ENCODE data around the gene LPCAT3.

LPCAT3 gene

GRCh38 chr12:6996040-6996441 lies 22.2 kb downstream of the LPCAT3 start:
- DNase-seq = no peak

- DNase-seq = no peak
Observed at GRCh38 chr12:6987956-6988553, 30.2 kb downstream of the LPCAT3 start.

GRCh38 chr12:6982532-6982931 lies 35.7 kb downstream of the LPCAT3 start:
- no peak for DNase-seq

- DNase-seq = no peak
Observed at GRCh38 chr12:6981152-6982052, 36.9 kb downstream of the LPCAT3 start.

DNA sequence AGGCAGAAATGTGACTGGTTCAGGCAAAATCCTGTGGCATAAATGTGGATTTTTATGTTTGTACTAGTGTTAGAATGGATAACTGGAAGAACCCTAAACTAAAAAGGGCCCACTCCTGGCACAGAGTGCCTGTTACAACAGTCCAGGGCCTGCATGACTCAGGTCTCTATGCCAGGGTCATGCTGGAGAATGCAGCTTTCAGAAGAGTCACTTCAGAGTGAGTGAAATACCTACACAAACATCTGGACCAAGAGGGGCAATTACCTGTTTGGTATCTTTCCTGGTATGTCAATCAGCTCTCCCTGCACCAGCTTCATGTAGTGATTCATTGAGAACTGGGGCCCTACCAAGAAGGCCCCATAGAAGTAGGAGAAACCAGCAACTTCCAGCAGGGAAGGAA lies 37.5 kb downstream of the LPCAT3 start:
- no peak for DNase-seq

- DNase-seq = no peak
Observed at GRCh38 chr12:6980075-6980474, 38.2 kb downstream of the LPCAT3 start.

- DNase-seq = no peak
Observed at GRCh38 chr12:6979453-6979852, 38.8 kb downstream of the LPCAT3 start.

- no peak for DNase-seq
Observed at GRCh38 chr12:6979021-6979420, 39.3 kb downstream of the LPCAT3 start.

DNA sequence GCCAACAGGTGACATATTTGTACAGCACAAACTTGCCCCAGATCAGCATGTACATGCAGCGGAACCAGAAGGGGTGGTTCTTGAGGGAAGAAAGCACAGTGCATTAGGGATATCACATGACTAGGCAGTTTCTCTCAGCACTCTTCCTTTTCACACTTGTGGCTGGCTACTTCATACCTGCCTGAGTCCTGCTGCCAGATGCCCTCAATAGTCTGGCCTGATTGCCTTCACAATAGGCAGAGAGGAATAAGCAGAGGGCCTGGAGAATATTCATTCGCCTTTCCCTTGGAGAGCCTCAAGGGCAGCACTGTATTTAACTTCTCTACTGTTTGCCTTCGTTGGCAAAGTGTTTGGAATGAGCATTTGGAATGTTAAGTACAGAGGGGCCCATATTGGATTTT lies 39.7 kb downstream of the LPCAT3 start:
- no peak for DNase-seq

GRCh38 chr12:6978188-6978587 lies 40.1 kb downstream of the LPCAT3 start:
- DNase-seq = no peak

- no peak for DNase-seq
Observed at GRCh38 chr12:6977653-6978052, 40.6 kb downstream of the LPCAT3 start.

DNA sequence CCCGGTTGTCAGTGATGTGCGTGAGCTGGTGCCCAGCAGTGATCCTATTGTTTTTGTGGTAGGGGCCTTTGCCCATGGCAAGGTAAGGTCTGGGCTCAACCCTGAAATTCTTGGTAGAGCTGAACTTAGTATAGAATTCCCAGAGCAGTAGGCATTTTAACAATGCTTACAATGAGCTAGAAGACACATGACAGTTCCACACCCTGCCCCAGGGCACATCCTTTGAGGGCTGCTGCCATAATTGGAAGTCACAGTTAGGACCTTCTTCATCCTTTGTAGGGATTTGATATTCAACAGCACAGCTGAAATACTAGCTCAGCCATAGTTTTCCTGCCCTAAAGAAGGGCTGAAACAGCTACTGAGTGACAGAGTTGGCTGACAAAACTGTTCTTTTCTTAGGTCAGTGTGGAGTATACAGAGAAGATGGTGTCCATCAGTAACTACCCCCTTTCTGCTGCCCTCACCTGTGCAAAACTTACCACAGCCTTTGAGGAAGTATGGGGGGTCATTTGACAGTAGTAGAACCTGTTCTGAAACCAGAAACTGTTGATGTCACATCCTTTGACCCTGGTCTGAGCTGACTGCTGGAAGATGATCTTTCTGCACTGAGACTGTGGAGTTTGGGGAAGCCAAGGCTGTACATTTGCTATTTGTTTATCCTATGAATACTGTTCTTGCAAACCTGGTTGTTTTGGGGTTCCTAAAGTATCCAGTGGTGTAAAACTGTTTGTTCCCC lies 42.8 kb downstream of the LPCAT3 start:
- DNase-seq = no peak

- no peak for DNase-seq
Observed at GRCh38 chr12:6974180-6974579, 44.1 kb downstream of the LPCAT3 start.

DNA sequence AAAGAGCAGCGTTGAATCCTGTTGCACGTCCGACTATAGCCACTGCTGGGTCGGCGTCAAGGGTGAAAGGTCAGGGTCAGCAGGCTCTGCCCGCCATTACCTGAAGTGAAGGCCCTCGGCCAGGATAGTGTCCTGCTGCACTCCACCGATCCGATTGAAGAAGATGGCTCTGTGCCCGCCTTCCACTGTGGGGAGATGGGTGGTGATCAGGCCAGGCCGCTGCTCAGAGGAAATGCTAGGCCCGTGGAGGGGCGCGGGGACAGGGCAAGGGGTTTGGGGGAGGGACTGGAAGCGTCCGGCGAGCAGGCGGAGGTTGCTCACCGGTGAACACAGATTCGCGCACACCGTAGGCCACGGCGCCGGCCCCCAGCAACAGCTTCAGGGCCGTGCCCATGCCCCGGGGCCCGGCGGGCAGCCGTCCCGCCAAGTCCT lies 48.2 kb downstream of the LPCAT3 start:
- DNase-seq = no peak

DNA sequence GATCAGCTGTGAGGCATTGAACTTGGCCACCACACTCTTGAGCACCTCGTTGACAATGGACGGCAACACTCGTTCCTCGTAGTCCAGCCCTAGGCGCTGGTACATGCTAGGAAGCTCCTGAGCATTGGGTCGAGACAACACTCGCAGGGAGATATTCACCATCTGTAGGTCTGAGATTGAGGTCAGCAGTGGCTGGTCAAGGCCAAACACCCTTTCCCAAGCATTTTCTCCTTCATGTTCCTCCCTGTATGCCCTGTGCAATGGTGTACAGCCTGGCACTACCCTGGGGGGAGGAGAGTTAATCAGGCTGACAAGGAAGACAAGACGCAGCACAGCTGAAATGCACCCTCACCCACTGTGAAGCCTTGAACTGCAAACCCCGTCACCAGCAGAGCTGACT lies 49.9 kb downstream of the LPCAT3 start:
- DNase-seq = peak; percentile 20

GRCh38 chr12:6967651-6968100 lies 50.6 kb downstream of the LPCAT3 start:
- DNase-seq = peak; percentile 24

- DNase-seq = no peak
Observed at GRCh38 chr12:6966351-6966750, 51.9 kb downstream of the LPCAT3 start.

GRCh38 chr12:6965714-6966113 lies 52.6 kb downstream of the LPCAT3 start:
- no peak for DNase-seq

GRCh38 chr12:6965026-6965661 lies 53.1 kb downstream of the LPCAT3 start:
- peak; percentile 92 for DNase-seq

- DNase-seq = no peak
Observed at GRCh38 chr12:6964605-6965025, 53.7 kb downstream of the LPCAT3 start.

DNA sequence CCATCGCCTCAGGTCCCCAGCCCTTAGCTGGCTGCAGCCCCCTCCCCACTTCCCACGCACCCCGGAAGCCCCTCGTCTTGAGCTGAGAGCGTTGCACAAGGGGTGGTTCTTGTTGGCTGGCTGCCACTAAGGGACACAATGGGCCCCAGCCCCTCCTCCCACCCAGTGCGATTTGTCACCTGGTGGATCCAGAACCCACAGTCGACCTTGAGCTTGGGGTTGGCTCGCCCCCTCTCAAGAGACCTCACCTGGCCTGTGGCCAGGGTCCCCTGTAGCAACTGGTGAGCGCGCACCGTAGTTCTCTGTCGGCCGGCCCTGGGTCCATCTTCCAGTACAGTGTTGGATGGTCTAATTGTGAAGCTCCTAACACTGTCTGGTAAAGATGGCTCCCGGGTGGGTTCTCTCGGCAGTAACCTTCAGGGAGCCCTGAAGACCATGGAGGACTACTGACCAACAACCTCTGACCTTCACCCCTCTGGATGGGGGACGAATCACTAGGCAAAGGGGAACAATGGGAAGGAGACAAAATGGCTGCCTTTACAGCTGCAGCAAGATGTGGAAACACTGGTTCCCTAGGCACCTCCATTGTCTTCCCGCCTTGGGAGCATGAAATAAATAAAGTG lies 54.4 kb downstream of the LPCAT3 start:
- no peak for DNase-seq

DNA sequence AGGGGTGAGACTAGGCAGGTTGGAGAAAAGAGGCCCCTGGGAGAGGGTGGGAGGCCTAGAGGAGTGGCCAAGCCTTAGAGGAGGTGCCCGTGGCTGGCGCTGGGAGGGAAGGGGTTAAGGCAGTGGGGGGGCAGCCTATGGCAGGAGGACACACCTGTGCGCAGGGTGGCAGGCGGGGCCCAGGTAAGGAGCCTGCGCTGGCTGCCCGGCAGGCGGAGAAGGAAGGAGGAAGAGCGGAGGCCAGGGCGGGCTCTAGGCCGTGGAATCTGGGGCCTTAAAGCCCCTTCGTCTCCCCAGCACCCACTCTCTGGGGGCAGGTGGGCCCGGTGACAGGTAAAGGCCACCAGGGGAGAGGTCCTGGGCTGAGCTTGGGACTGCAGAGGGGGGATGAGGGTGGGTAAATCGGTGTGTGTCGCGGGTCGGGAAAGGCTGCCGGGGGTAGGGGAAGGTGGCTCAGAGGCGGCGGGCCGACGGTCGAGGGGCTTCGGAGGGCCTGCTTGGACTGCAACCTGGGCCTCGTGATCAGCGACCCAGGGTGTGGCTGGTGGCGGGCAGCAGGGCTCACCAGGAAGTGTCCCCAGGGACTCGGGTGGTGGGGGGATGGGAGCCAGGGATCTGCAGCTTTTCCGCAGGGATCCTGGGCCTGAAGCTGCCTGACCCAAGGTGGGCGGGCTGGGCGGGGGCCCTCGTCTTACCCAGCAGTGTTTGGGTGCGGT lies 55.1 kb downstream of the LPCAT3 start:
- DNase-seq = no peak
